SK-N-SH treated with all-trans-retinoic acid at 6 μM for 48 hours (cell line): ENCODE measurements around the gene RTN4IP1.

Source experiments
- ATAC-seq: fragments of 200-7000 bp; cut with Tn5 transposase; 3 replicates; pipeline ENCODE4 v1.9.1; 2020; ENCODE audit warnings: mild to moderate bottlenecking, moderate library complexity
- ARNTL ChIP-seq: fragments of 450-650 bp; formaldehyde crosslinking; IDR thresholded peaks from 2 replicates; pipeline ENCODE4 v1.5.0; 2020; ENCODE audit warnings: low read depth, mild to moderate bottlenecking, moderate library complexity, borderline replicate concordance
- CREB5 ChIP-seq: fragments of 250-450 bp; sonication (Bioruptor Pico); IDR thresholded peaks from 2 replicates; pipeline ENCODE4 v1.5.1; 2020; ENCODE audit warnings: low read depth, mild to moderate bottlenecking, moderate library complexity
- CSDC2 ChIP-seq: fragments of 250-450 bp; sonication (Bioruptor Pico); IDR thresholded peaks from 2 replicates; pipeline ENCODE4 v1.5.0; 2020; ENCODE audit warnings: mild to moderate bottlenecking, moderate library complexity
- CSRNP3 ChIP-seq: fragments of 250-450 bp; sonication (Bioruptor Pico); IDR thresholded peaks from 2 replicates; pipeline ENCODE4 v1.5.1; 2021; ENCODE audit warnings: mild to moderate bottlenecking, moderate library complexity
- ESRRG ChIP-seq: fragments of 250-450 bp; sonication (Bioruptor Pico); IDR thresholded peaks from 2 replicates; pipeline ENCODE4 v1.6.1; 2021; ENCODE audit warnings: mild to moderate bottlenecking
- GLIS3 ChIP-seq: fragments of 250-450 bp; sonication (Bioruptor Pico); IDR thresholded peaks from 2 replicates; pipeline ENCODE4 v1.5.0; 2020; ENCODE audit warnings: mild to moderate bottlenecking, moderate library complexity
- ISL1 ChIP-seq: fragments of 250-450 bp; sonication (Bioruptor Pico); IDR thresholded peaks from 2 replicates; pipeline ENCODE4 v2.1.2; 2022; ENCODE audit warnings: mild to moderate bottlenecking, moderate library complexity
- OSR1 ChIP-seq: fragments of 250-450 bp; sonication (Bioruptor Pico); IDR thresholded peaks from 2 replicates; pipeline ENCODE4 v1.8.0; 2022; ENCODE audit warnings: moderate library complexity, mild to moderate bottlenecking, inconsistent platforms
- PATZ1 ChIP-seq: fragments of 250-450 bp; sonication (Bioruptor Pico); IDR thresholded peaks from 2 replicates; pipeline ENCODE4 v1.8.0; 2020; ENCODE audit warnings: mild to moderate bottlenecking, moderate library complexity, borderline replicate concordance
- PPARA ChIP-seq: fragments of 250-450 bp; sonication (Bioruptor Pico); IDR thresholded peaks from 2 replicates; pipeline ENCODE4 v1.5.0; 2020; ENCODE audit warnings: mild to moderate bottlenecking, borderline replicate concordance
- RARB ChIP-seq: fragments of 250-450 bp; sonication (Bioruptor Pico); IDR thresholded peaks from 2 replicates; pipeline ENCODE4 v1.8.0; 2021; ENCODE audit warnings: mild to moderate bottlenecking, moderate library complexity
- TOX ChIP-seq: fragments of 250-450 bp; sonication (Bioruptor Pico); IDR thresholded peaks from 2 replicates; pipeline ENCODE4 v1.8.0; 2021; ENCODE audit warnings: mild to moderate bottlenecking, moderate library complexity, borderline replicate concordance
- ZC3H10 ChIP-seq: fragments of 250-450 bp; sonication (Bioruptor Pico); IDR thresholded peaks from 2 replicates; pipeline ENCODE4 v1.5.1; 2021; ENCODE audit warnings: mild to moderate bottlenecking, moderate library complexity
- ZFP3 ChIP-seq: fragments of 250-450 bp; sonication (Bioruptor Pico); IDR thresholded peaks from 2 replicates; pipeline ENCODE4 v1.5.0; 2020; ENCODE audit warnings: mild to moderate bottlenecking, moderate library complexity
- ZFP30 ChIP-seq: fragments of 450-650 bp; formaldehyde crosslinking; IDR thresholded peaks from 2 replicates; pipeline ENCODE4 v1.5.0; 2022; ENCODE audit warnings: mild to moderate bottlenecking, moderate library complexity
- ZNF70 ChIP-seq: fragments of 450-650 bp; formaldehyde crosslinking; IDR thresholded peaks from 2 replicates; pipeline ENCODE4 v1.5.0; 2020; ENCODE audit warnings: mild to moderate bottlenecking, moderate library complexity
- TF ChIP-seq, protein P1 (sequence below): fragments of 250-450 bp; sonication (Bioruptor Pico); IDR thresholded peaks from 2 replicates; pipeline ENCODE4 v1.8.0; 2021; ENCODE audit warnings: low read depth, mild to moderate bottlenecking, moderate library complexity, borderline replicate concordance
- TF ChIP-seq, protein P2 (sequence below): fragments of 250-450 bp; sonication (Bioruptor Pico); IDR thresholded peaks from 2 replicates; pipeline ENCODE4 v1.5.0; 2020; ENCODE audit warnings: mild to moderate bottlenecking, moderate library complexity

The RTN4IP1 gene

GRCh38 chr6:106527979-106528378 lies 101.3 kb downstream of the RTN4IP1 start:
- TF ChIP-seq PPARA (CRISPR knock-in tag) (no peak), ISL1 (peak; percentile 72), ZFP30 (CRISPR knock-in tag) (no peak), ZC3H10 (CRISPR knock-in tag) (peak; percentile 74; the same call in 1 of the 2 replicates), ARNTL (CRISPR knock-in tag) (no peak)
- TF ChIP-seq, protein P1, sequence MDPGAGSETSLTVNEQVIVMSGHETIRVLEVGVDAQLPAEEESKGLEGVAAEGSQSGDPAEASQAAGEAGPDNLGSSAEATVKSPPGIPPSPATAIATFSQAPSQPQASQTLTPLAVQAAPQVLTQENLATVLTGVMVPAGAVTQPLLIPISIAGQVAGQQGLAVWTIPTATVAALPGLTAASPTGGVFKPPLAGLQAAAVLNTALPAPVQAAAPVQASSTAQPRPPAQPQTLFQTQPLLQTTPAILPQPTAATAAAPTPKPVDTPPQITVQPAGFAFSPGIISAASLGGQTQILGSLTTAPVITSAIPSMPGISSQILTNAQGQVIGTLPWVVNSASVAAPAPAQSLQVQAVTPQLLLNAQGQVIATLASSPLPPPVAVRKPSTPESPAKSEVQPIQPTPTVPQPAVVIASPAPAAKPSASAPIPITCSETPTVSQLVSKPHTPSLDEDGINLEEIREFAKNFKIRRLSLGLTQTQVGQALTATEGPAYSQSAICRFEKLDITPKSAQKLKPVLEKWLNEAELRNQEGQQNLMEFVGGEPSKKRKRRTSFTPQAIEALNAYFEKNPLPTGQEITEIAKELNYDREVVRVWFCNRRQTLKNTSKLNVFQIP (CRISPR knock-in tag) = peak; percentile 52; the same call in 1 of the 2 replicates
- peak; percentile 59 for ATAC-seq

- no peak for TF ChIP-seq ISL1
- TF ChIP-seq, protein P1 (CRISPR knock-in tag) = no peak
- no peak for TF ChIP-seq GLIS3 (CRISPR knock-in tag)
- TF ChIP-seq ZC3H10 (CRISPR knock-in tag) = no peak
- TF ChIP-seq OSR1 (CRISPR knock-in tag) = no peak
- no peak for TF ChIP-seq ESRRG (CRISPR knock-in tag)
- TF ChIP-seq CSDC2 (CRISPR knock-in tag) = no peak
- no peak for TF ChIP-seq PPARA (CRISPR knock-in tag)
- no peak for TF ChIP-seq CREB5 (CRISPR knock-in tag)
- TF ChIP-seq, protein P2, sequence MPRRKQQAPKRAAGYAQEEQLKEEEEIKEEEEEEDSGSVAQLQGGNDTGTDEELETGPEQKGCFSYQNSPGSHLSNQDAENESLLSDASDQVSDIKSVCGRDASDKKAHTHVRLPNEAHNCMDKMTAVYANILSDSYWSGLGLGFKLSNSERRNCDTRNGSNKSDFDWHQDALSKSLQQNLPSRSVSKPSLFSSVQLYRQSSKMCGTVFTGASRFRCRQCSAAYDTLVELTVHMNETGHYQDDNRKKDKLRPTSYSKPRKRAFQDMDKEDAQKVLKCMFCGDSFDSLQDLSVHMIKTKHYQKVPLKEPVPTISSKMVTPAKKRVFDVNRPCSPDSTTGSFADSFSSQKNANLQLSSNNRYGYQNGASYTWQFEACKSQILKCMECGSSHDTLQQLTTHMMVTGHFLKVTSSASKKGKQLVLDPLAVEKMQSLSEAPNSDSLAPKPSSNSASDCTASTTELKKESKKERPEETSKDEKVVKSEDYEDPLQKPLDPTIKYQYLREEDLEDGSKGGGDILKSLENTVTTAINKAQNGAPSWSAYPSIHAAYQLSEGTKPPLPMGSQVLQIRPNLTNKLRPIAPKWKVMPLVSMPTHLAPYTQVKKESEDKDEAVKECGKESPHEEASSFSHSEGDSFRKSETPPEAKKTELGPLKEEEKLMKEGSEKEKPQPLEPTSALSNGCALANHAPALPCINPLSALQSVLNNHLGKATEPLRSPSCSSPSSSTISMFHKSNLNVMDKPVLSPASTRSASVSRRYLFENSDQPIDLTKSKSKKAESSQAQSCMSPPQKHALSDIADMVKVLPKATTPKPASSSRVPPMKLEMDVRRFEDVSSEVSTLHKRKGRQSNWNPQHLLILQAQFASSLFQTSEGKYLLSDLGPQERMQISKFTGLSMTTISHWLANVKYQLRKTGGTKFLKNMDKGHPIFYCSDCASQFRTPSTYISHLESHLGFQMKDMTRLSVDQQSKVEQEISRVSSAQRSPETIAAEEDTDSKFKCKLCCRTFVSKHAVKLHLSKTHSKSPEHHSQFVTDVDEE (CRISPR knock-in tag) = no peak
- TF ChIP-seq CSRNP3 (CRISPR knock-in tag) = no peak
- no peak for TF ChIP-seq RARB
- no peak for TF ChIP-seq ZFP3 (CRISPR knock-in tag)
- no peak for TF ChIP-seq PATZ1 (CRISPR knock-in tag)
- no peak for TF ChIP-seq ZFP30 (CRISPR knock-in tag)
- no peak for TF ChIP-seq TOX (CRISPR knock-in tag)
- ATAC-seq = no peak
Measured at GRCh38 chr6:106527117-106527516, 102.2 kb downstream of the RTN4IP1 start.

- ATAC-seq = no peak
- no peak for TF ChIP-seq ARNTL (CRISPR knock-in tag)
- TF ChIP-seq TOX (CRISPR knock-in tag) = no peak
- no peak for TF ChIP-seq ZNF70 (CRISPR knock-in tag)
- no peak for TF ChIP-seq PATZ1 (CRISPR knock-in tag)
- no peak for TF ChIP-seq CREB5 (CRISPR knock-in tag)
- TF ChIP-seq RARB = no peak
- no peak for TF ChIP-seq OSR1 (CRISPR knock-in tag)
- TF ChIP-seq ESRRG (CRISPR knock-in tag) = no peak
- TF ChIP-seq, protein P2 (CRISPR knock-in tag) = no peak
- TF ChIP-seq GLIS3 (CRISPR knock-in tag) = no peak
Measured at GRCh38 chr6:106525882-106526275, 103.4 kb downstream of the RTN4IP1 start.
